BJ (cell line): ENCODE measurements around the gene CRADD. TPM values are rescaled to one million over a fixed set of nuclear protein-coding genes. Genes with fewer than 3 reads are reported as not detected.
A peak's percentile ranks its signal among the peaks of the same experiment; 100 is the strongest.

Experiments
- CTCF ChIA-PET: fragments of 350-600 bp; formaldehyde crosslinking; extraction: SDS; loops from one replicate; lab custom pipeline; 2021; ENCODE audit warnings: antibody characterized with exemption, inconsistent platforms; lab: Yijun Ruan, JAX
- POLR2A ChIA-PET: fragments of 300-600 bp; sonication (Branson Sonifier 250); formaldehyde crosslinking; extraction: SDS; loops from one replicate; lab custom pipeline; 2021; ENCODE audit warnings: antibody characterized with exemption; lab: Charles Lee
- DNase-seq: peaks from one replicate; pipeline ENCODE4 v3.0.0-alpha.2; 2011; ENCODE audit warnings: low read depth
- H3K27me3 ChIP-seq: 2 replicates; pipeline ENCODE4 v1.6.0; 2011; ENCODE audit warnings: low read length; ENCODE audit not compliant: control insufficient read depth, insufficient read depth
- H3K36me3 ChIP-seq: 2 replicates; pipeline ENCODE4 v1.5.1; 2011; ENCODE audit warnings: low read length; ENCODE audit not compliant: control insufficient read depth, insufficient read depth
- H3K4me3 ChIP-seq: 2 replicates; pipeline ENCODE4 v1.5.1; 2011; ENCODE audit warnings: low read depth, mild to moderate bottlenecking, control low read depth, low read length
- polyA plus RNA-seq: library from polyadenylated mRNA; depleted of rRNA; stranded (reverse); fragments of >200 nt; gene quantifications from 2 replicates; pipeline ENCODE4 v1.2.3, GENCODE V29; 2011
- TF ChIP-seq, protein P1 (sequence below): IDR thresholded peaks from 2 replicates; pipeline ENCODE4 v1.5.1; 2011; ENCODE audit warnings: low read depth, mild to moderate bottlenecking, control low read depth, inconsistent platforms, low read length, moderate library complexity; ENCODE audit not compliant: insufficient read depth

The CRADD gene
- polyA plus RNA-seq, 1 experiment, result 16.6 TPM

GRCh38 chr12:93911396-93911795 lies 234.2 kb downstream of the CRADD start:
- DNase-seq, result no peak
- CTCF ChIA-PET, result interaction anchor here (0.6 to 3.0 kb wide), 4 partner anchors 14 to 191 kb away, joined by 3 to 8 read pairs (median 3); no protein-coding TSS in a partner anchor
- POLR2A ChIA-PET, result interaction anchor here (0.6 to 1.1 kb wide), 2 partner anchors 25 to 132 kb away, joined by 3 to 4 read pairs; no protein-coding TSS in a partner anchor

DNA sequence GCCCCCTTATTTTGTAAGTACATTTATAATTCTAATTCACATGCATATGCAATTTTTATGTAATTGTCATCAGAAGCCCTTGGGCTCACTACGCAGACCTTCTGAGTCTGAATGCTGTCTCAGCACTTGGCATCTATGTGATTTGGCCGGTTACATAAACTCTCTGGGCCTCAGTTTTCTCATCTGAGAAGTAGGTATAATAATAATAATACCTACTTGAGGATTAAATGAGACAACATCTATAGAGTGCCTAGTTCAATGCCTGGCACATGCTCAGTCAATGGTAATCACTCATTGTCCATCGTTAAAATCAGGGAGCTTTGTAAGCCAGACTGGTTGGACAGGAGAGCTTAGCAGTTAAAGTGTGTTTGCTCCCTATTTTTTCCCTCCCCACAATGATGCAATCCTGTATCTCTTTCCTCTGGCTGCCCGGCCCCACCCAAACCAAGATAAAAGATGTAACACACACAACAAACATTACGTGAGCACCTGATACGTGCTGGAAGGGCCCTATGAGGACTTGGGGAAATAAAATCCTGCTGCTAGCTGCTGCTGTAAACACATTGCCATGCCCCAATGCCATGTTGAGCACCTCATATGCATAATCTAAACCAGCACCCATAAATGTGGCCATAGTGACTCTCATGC lies 235.0 kb downstream of the CRADD start:
- H3K4me3 ChIP-seq, result no peak overlapping the region
- POLR2A ChIA-PET, result interaction anchor here (1.1 kb wide), 1 partner anchor 26 kb away, joined by 3 read pairs; no protein-coding TSS in a partner anchor
- H3K36me3 ChIP-seq, result no peaks in the 10 kb centered on the region
- no peaks in the 10 kb centered on the region for H3K27me3 ChIP-seq
- DNase-seq, result no peak
- TF ChIP-seq, protein P1, sequence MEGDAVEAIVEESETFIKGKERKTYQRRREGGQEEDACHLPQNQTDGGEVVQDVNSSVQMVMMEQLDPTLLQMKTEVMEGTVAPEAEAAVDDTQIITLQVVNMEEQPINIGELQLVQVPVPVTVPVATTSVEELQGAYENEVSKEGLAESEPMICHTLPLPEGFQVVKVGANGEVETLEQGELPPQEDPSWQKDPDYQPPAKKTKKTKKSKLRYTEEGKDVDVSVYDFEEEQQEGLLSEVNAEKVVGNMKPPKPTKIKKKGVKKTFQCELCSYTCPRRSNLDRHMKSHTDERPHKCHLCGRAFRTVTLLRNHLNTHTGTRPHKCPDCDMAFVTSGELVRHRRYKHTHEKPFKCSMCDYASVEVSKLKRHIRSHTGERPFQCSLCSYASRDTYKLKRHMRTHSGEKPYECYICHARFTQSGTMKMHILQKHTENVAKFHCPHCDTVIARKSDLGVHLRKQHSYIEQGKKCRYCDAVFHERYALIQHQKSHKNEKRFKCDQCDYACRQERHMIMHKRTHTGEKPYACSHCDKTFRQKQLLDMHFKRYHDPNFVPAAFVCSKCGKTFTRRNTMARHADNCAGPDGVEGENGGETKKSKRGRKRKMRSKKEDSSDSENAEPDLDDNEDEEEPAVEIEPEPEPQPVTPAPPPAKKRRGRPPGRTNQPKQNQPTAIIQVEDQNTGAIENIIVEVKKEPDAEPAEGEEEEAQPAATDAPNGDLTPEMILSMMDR, result no peak
- CTCF ChIA-PET, result interaction anchor here (0.6 to 3.0 kb wide), 6 partner anchors 13 to 493 kb away, joined by 3 to 8 read pairs (median 3); no protein-coding TSS in a partner anchor

More at GRCh38 chr12:93911396-93911795, 234.2 kb downstream of the CRADD start:
- Histone ChIP-seq H3K27me3 (no peaks in the 10 kb centered on the region), H3K36me3 (no peaks in the 10 kb centered on the region), H3K4me3 (no peak overlapping the region)
- TF ChIP-seq, protein P1, result no peak

DNA sequence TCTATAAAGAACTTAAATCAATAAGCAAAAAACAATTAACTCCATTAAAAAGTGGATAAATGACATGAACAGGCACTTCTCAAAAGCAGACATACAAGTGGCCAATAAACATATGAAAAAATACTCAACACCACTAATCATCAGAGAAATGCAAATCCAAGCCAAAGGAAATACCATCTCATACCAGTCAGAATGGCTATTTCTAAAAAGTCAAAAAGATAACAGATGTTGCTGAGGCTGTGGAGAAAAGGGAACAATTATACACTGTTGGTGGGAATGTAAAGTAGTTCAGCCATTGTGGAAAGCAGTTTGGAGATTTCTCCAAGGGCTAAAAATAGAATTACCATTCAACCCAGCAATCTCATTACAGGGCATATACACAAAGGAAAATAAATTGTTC lies 236.7 kb downstream of the CRADD start:
- CTCF ChIA-PET, result interaction anchor here (0.7 to 3.0 kb wide), 4 partner anchors 10 to 111 kb away, joined by 3 to 8 read pairs (median 4); no protein-coding TSS in a partner anchor
- no peak overlapping the region for H3K4me3 ChIP-seq
- DNase-seq, result peak; percentile 70
- POLR2A ChIA-PET, result no interaction called here
- no peaks in the 10 kb centered on the region for H3K36me3 ChIP-seq
- H3K27me3 ChIP-seq, result no peaks in the 10 kb centered on the region
- TF ChIP-seq, protein P1, result no peak

GRCh38 chr12:93914281-93914680 lies 237.1 kb downstream of the CRADD start:
- no peaks in the 10 kb centered on the region for H3K27me3 ChIP-seq
- DNase-seq, result peak; percentile 22
- ChIA-PET POLR2A (interaction anchor here (0.6 kb wide), 1 partner anchor 185 kb away, joined by 3 read pairs; no protein-coding TSS in a partner anchor), CTCF (interaction anchor here (0.7 kb wide), 1 partner anchor 88 kb away, joined by 3 read pairs; no protein-coding TSS in a partner anchor)
- H3K36me3 ChIP-seq, result no peaks in the 10 kb centered on the region
- no peak overlapping the region for H3K4me3 ChIP-seq
- TF ChIP-seq, protein P1, result no peak

GRCh38 chr12:93915411-93915810 lies 238.2 kb downstream of the CRADD start:
- CTCF ChIA-PET, result interaction anchor here (1.9 kb wide), 1 partner anchor 149 kb away, joined by 4 read pairs; no protein-coding TSS in a partner anchor
- POLR2A ChIA-PET, result no interaction called here
- H3K4me3 ChIP-seq, result no peak overlapping the region
- DNase-seq, result no peak
- no peaks in the 10 kb centered on the region for H3K36me3 ChIP-seq
- H3K27me3 ChIP-seq, result no peaks in the 10 kb centered on the region
- TF ChIP-seq, protein P1, result no peak
